B cell (primary cell): ENCODE measurements around the gene TBX21. TPM values are rescaled to one million over a fixed set of nuclear protein-coding genes. Genes with fewer than 3 reads are reported as not detected.

Experiments
- ATAC-seq: fragments of 200-7000 bp; cut with Tn5 transposase; one replicate; pipeline ENCODE4 v1.10.0; 2021; ENCODE audit warnings: low read depth, mild to moderate bottlenecking, moderate number of reproducible peaks, moderate library complexity
- CTCF ChIA-PET: fragments of 350-600 bp; sonication (Branson Sonifier 250); formaldehyde crosslinking; loops from one replicate; lab custom pipeline; 2021; ENCODE audit warnings: antibody characterized with exemption, inconsistent platforms; lab: Charles Lee
- POLR2A ChIA-PET: fragments of 350-600 bp; sonication (Branson Sonifier 250); formaldehyde crosslinking; loops from one replicate; lab custom pipeline; 2021; ENCODE audit warnings: antibody characterized with exemption; lab: Charles Lee
- DNase-seq: peaks from one replicate; pipeline ENCODE4 v3.0.0; 2013
- H2AFZ ChIP-seq: 2 replicates; pipeline ENCODE4 v1.6.1; 2012; ENCODE audit warnings: mild to moderate bottlenecking, low read depth, low read length; ENCODE audit not compliant: insufficient read depth, poor library complexity, severe bottlenecking
- H3K27ac ChIP-seq, 2 donors: 1 replicate in 1 of 2; 2 replicates in 1 of 2; pipeline ENCODE4 v1.5.1; 2012 to 2013; ENCODE audit warnings: low read length in 2 of 2, mild to moderate bottlenecking in 2 of 2, moderate library complexity in 1 of 2
- H3K27me3 ChIP-seq, 4 experiments: fragments of 200-600 bp in 1 of 4; sonication (generic) in 1 of 4; replicated peaks in 1 of 4; 1 replicate in 2 of 4; 2 replicates in 2 of 4; pipeline versions ENCODE4 v1.6.1 to v1.7.0; 2013 to 2016; ENCODE audit warnings: low read length in 3 of 4, mild to moderate bottlenecking in 2 of 4, mixed read lengths in 1 of 4, moderate library complexity in 1 of 4; ENCODE audit not compliant: insufficient read depth in 4 of 4, control insufficient read depth in 3 of 4; ENCODE audit errors: control extremely low read depth in 1 of 4
- H3K36me3 ChIP-seq, 2 experiments: replicated peaks in 1 of 2; 1 replicate in 1 of 2; 2 replicates in 1 of 2; pipeline versions ENCODE4 v1.6.1 to v1.7.1; 2013; ENCODE audit warnings: low read length in 1 of 2; ENCODE audit not compliant: insufficient read depth in 2 of 2, control insufficient read depth in 1 of 2; ENCODE audit errors: control extremely low read depth in 1 of 2, extremely low read depth in 1 of 2
- H3K4me1 ChIP-seq, 2 donors: fragments of 200-600 bp in 1 of 2; sonication (generic) in 1 of 2; 1 replicate in 1 of 2; 2 replicates in 1 of 2; pipeline versions ENCODE4 v1.5.1 to v1.6.1; 2013 to 2017; ENCODE audit warnings: low read length in 2 of 2; ENCODE audit not compliant: control insufficient read depth in 2 of 2, insufficient read depth in 2 of 2
- H3K4me2 ChIP-seq: replicated peaks from 2 replicates; pipeline ENCODE3; 2012; ENCODE audit warnings: mild to moderate bottlenecking, low read depth, low read length; ENCODE audit not compliant: poor library complexity, severe bottlenecking
- H3K4me3 ChIP-seq, 5 experiments: fragments of 200-600 bp in 1 of 5; sonication (generic) in 1 of 5; 1 replicate in 3 of 5; 2 replicates in 2 of 5; pipeline versions ENCODE4 v1.5.1 to v1.7.0; 2011 to 2016; ENCODE audit warnings: low read length in 4 of 5, mild to moderate bottlenecking in 4 of 5, low read depth in 2 of 5, control low read depth in 1 of 5, moderate library complexity in 1 of 5; ENCODE audit not compliant: insufficient read depth in 1 of 5; ENCODE audit errors: control extremely low read depth in 1 of 5, extremely low read depth in 1 of 5
- H3K79me2 ChIP-seq: fragments of 200-600 bp; sonication (generic); one replicate; pipeline ENCODE4 v1.6.0; 2016; ENCODE audit warnings: low read length; ENCODE audit not compliant: control insufficient read depth, insufficient read depth
- H3K9ac ChIP-seq: fragments of 200-600 bp; sonication (generic); 2 replicates; pipeline ENCODE4 v1.6.1; 2017; ENCODE audit warnings: mild to moderate bottlenecking, low read length, moderate library complexity
- H3K9me3 ChIP-seq, 3 donors: one replicate each; pipeline versions ENCODE4 v1.6.1 to v1.7.1; 2013; ENCODE audit warnings: low read length in 2 of 3; ENCODE audit not compliant: control insufficient read depth in 2 of 3, insufficient read depth in 1 of 3; ENCODE audit errors: control extremely low read depth in 1 of 3
- H4K20me1 ChIP-seq: 2 replicates; pipeline ENCODE4 v1.6.0; 2012; ENCODE audit warnings: mild to moderate bottlenecking, low read length; ENCODE audit not compliant: insufficient read depth, control insufficient read depth, poor library complexity, severe bottlenecking
- H3K27ac Mint-ChIP-seq: one replicate; pipeline ENCODE4 v1.8.0; 2021; ENCODE audit warnings: mixed read lengths
- H3K27me3 Mint-ChIP-seq: one replicate; pipeline ENCODE4 v1.8.0; 2021; ENCODE audit warnings: mixed read lengths
- H3K4me1 Mint-ChIP-seq: one replicate; pipeline ENCODE4 v1.8.0; 2021; ENCODE audit warnings: mixed read lengths
- H3K4me3 Mint-ChIP-seq: one replicate; pipeline ENCODE4 v1.8.0; 2021; ENCODE audit warnings: mixed read lengths
- H3K9me3 Mint-ChIP-seq: one replicate; pipeline ENCODE4 v1.8.0; 2022; ENCODE audit warnings: mixed read lengths; ENCODE audit not compliant: insufficient read depth
- CTCF ChIP-seq: fragments of 200-600 bp; IDR thresholded peaks from one replicate; pipeline ENCODE4 v1.8.0; 2022; ENCODE audit warnings: antibody characterized with exemption, mild to moderate bottlenecking
- EZH2 ChIP-seq: IDR thresholded peaks from 2 replicates; pipeline ENCODE4 v1.6.1; 2012; ENCODE audit warnings: borderline replicate concordance, low read depth, mild to moderate bottlenecking, moderate library complexity, low read length; ENCODE audit not compliant: insufficient read depth, poor library complexity, severe bottlenecking
- WGBS: methylation state at CpG from one replicate; pipeline ENCODE4 v1.1.5; 2013; ENCODE audit warnings: missing lambda C conversion rate; ENCODE audit not compliant: insufficient coverage; 5-methylcytosine and 5-hydroxymethylcytosine counted together
- intact Hi-C: fragments of 100-400 bp; cut with micrococcal nuclease; formaldehyde crosslinking; loops from one replicate; pipeline ENCODE4 v1.10.0; 2022
- polyA plus RNA-seq: library from polyadenylated mRNA; depleted of rRNA; stranded (reverse); fragments of >200 nt; gene quantifications from 2 replicates; pipeline ENCODE4 v1.2.3, GENCODE V29; 2012
- total RNA-seq, 2 donors: library from RNA; stranded (reverse); fragments of 120-200 nt in 1 of 2; gene quantifications; 1 replicate in 1 of 2; 2 replicates in 1 of 2; pipeline versions ENCODE4 v1.2.3 to v1.2.4, GENCODE V29; 2013 to 2022

The TBX21 gene
- total and polyA plus RNA-seq, 2 donors (not counting 1 experiment from before 2014, with no cell fraction given), result 10.8 TPM

GRCh38 chr17:47726796-47727703 lies 6.0 kb upstream of the TBX21 start:
- no peak overlapping the region for H3K27ac Mint-ChIP-seq
- ATAC-seq (no peak), DNase-seq (no peak)
- peaks cover 25% of the 10 kb centered on the region for H3K27me3 Mint-ChIP-seq
- H3K4me3 Mint-ChIP-seq, result no peak overlapping the region
- H3K9me3 ChIP-seq, result no peaks in the 10 kb centered on the region
- CTCF ChIA-PET, result interaction anchor here (1.3 kb wide), 1 partner anchor 34 kb away, joined by 3 read pairs; no protein-coding TSS in a partner anchor
- peaks cover 0 to 27% (median 5%) of the 10 kb centered on the region in 4 experiments for H3K27me3 ChIP-seq
- no peak overlapping the region for H3K4me2 ChIP-seq
- H3K9ac ChIP-seq, result no peak overlapping the region
- H3K79me2 ChIP-seq, result no peaks in the 10 kb centered on the region
- POLR2A ChIA-PET, result no interaction called here
- TF ChIP-seq CTCF, result no peak
- TF ChIP-seq EZH2, result no peak
- peaks cover 0 to 11% of the 10 kb centered on the region in 2 donors for H3K4me1 ChIP-seq
- no peak overlapping the region for H2AFZ ChIP-seq
- intact Hi-C loops, result no loop called here
- no peak overlapping the region for H3K27ac ChIP-seq
- no peak overlapping the region for H3K4me3 ChIP-seq
- no peaks in the 10 kb centered on the region for H3K36me3 ChIP-seq
- no peaks in the 10 kb centered on the region for H3K9me3 Mint-ChIP-seq
- WGBS, result 96% methylated on average over 10 of the region's 12 CpGs
- H4K20me1 ChIP-seq, result no peaks in the 10 kb centered on the region
- peaks cover 8% of the 10 kb centered on the region for H3K4me1 Mint-ChIP-seq

GRCh38 chr17:47727704-47728036 lies 5.4 kb upstream of the TBX21 start:
- Mint-ChIP-seq H3K4me3 (no peak overlapping the region), H3K4me1 (peaks cover 14% of the 10 kb centered on the region), H3K9me3 (no peaks in the 10 kb centered on the region), H3K27me3 (peaks cover 25% of the 10 kb centered on the region), H3K27ac (peak overlapping the region; percentile 41)
- POLR2A ChIA-PET, result no interaction called here
- TF ChIP-seq CTCF (no peak), EZH2 (no peak)
- no peaks in the 10 kb centered on the region for H3K79me2 ChIP-seq
- no peaks in the 10 kb centered on the region for H3K36me3 ChIP-seq
- peaks cover 6 to 16% of the 10 kb centered on the region in 2 donors for H3K4me1 ChIP-seq
- ATAC-seq (no peak), DNase-seq (no peak)
- peaks cover 0 to 22% (median 2%) of the 10 kb centered on the region in 4 experiments for H3K27me3 ChIP-seq
- no peak overlapping the region for H3K4me3 ChIP-seq
- intact Hi-C loops, result no loop called here
- 92% methylated on average over 6 of the region's 9 CpGs for WGBS
- H3K9ac ChIP-seq, result no peak overlapping the region
- no peak overlapping the region for H2AFZ ChIP-seq
- no peaks in the 10 kb centered on the region for H3K9me3 ChIP-seq
- CTCF ChIA-PET, result interaction anchor here (1.3 kb wide), 1 partner anchor 35 kb away, joined by 3 read pairs; no protein-coding TSS in a partner anchor
- H3K27ac ChIP-seq, result no peak overlapping the region
- H3K4me2 ChIP-seq, result no peak overlapping the region
- no peaks in the 10 kb centered on the region for H4K20me1 ChIP-seq
